RCC 7860 (cell line): ENCODE measurements around the gene TMEM131.

ENCODE experiments used
- DNase-seq: peaks from one replicate; pipeline ENCODE4 v3.0.0-alpha.2; 2015; ENCODE audit warnings: low spot score
- FAIRE-seq: peaks from 2 replicates; lab custom pipeline; 2012; peaks lifted over from hg19 to GRCh38; lab: Jason Lieb, UNC

Gene TMEM131

GRCh38 chr2:97994476-97994875 is 1.3 kb downstream of the TMEM131 start:
- no peak for FAIRE-seq
- DNase-seq: no peak

GRCh38 chr2:97993926-97994325 is 1.8 kb downstream of the TMEM131 start:
- no peak for FAIRE-seq

GRCh38 chr2:97992836-97993825 is 2.6 kb downstream of the TMEM131 start:
- FAIRE-seq (no peak), DNase-seq (no peak)

More at GRCh38 chr2:97993926-97994325, 1.8 kb downstream of the TMEM131 start:
- DNase-seq: no peak

GRCh38 chr2:97991081-97991856 is 4.5 kb downstream of the TMEM131 start:
- FAIRE-seq (no peak), DNase-seq (no peak)

GRCh38 chr2:97988722-97989121 is 7.0 kb downstream of the TMEM131 start:
- DNase-seq: no peak
- no peak for FAIRE-seq

- FAIRE-seq (no peak), DNase-seq (no peak)
Measured at GRCh38 chr2:97985998-97986397, 9.8 kb downstream of the TMEM131 start.

- no peak for DNase-seq
- no peak for FAIRE-seq
Measured at GRCh38 chr2:97983698-97984097, 12.1 kb downstream of the TMEM131 start.

GRCh38 chr2:97983134-97983533 is 12.6 kb downstream of the TMEM131 start:
- DNase-seq: no peak
- no peak for FAIRE-seq

GRCh38 chr2:97982621-97983020 is 13.1 kb downstream of the TMEM131 start:
- DNase-seq (no peak), FAIRE-seq (no peak)

- no peak for FAIRE-seq
- no peak for DNase-seq
Measured at GRCh38 chr2:97981961-97982360, 13.8 kb downstream of the TMEM131 start.

GRCh38 chr2:97979904-97980303 is 15.8 kb downstream of the TMEM131 start:
- FAIRE-seq (no peak), DNase-seq (no peak)

- FAIRE-seq: no peak
- DNase-seq: no peak
Measured at GRCh38 chr2:97974471-97974870, 21.3 kb downstream of the TMEM131 start.

GRCh38 chr2:97970293-97971060 is 25.3 kb downstream of the TMEM131 start:
- no peak for DNase-seq
- no peak for FAIRE-seq

GRCh38 chr2:97969081-97970067 is 26.4 kb downstream of the TMEM131 start:
- FAIRE-seq (no peak), DNase-seq (no peak)

GRCh38 chr2:97967931-97968627 is 27.7 kb downstream of the TMEM131 start:
- FAIRE-seq: no peak

GRCh38 chr2:97967216-97967592 is 28.5 kb downstream of the TMEM131 start:
- DNase-seq (no peak), FAIRE-seq (no peak)

More at GRCh38 chr2:97967931-97968627, 27.7 kb downstream of the TMEM131 start:
- no peak for DNase-seq

GRCh38 chr2:97966545-97967215 is 29.1 kb downstream of the TMEM131 start:
- FAIRE-seq: no peak

GRCh38 chr2:97965116-97965515 is 30.6 kb downstream of the TMEM131 start:
- DNase-seq (no peak), FAIRE-seq (no peak)

More at GRCh38 chr2:97966545-97967215, 29.1 kb downstream of the TMEM131 start:
- no peak for DNase-seq

- DNase-seq: no peak
- no peak for FAIRE-seq
Measured at GRCh38 chr2:97963880-97964279, 31.9 kb downstream of the TMEM131 start.
